DOHH2 (cell line): ENCODE results near the gene TRRAP.

ENCODE experiments used
- EZH2phosphoT487 ChIP-seq: fragments of 200-600 bp; sonication (generic); IDR thresholded peaks from 2 replicates; pipeline ENCODE4 v1.6.1; 2017; ENCODE audit warnings: borderline replicate concordance, mild to moderate bottlenecking, antibody characterized with exemption, low read length, moderate library complexity, mixed read lengths
- TF ChIP-seq, protein P1 (sequence below): fragments of 200-600 bp; sonication (generic); IDR thresholded peaks from one replicate; pipeline ENCODE4 v1.5.1; 2014; ENCODE audit warnings: antibody characterized with exemption, mild to moderate bottlenecking, low read depth, low read length; ENCODE audit not compliant: poor library complexity, severe bottlenecking

DNA sequence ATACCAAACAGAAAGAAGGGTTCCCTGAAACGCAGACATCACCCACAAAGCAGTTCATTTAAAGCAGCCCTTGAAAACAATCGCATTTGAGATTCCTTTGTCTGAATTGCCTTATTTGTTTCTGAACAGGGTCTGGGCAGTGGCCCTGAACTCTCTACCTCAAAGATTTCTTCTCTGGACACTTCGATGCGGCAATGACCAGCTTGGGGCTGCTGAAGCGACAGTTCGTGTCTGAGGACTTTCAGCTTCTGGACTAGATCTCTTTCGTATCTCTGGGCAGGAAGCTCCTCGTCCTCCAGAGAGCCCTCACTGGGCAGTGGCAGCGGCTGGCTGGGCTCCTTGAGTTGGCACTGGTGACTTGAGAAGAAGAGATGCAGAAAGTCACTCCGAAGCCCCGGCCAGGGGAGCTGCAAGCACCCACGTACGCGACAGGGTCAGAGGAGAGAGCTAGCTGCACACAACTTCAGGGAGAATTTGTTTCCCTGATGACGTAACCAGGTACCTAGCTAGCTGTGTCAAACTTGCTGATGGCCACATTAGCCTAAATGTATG is 169.3 kb downstream of the TRRAP start:
- TF ChIP-seq, protein P1, sequence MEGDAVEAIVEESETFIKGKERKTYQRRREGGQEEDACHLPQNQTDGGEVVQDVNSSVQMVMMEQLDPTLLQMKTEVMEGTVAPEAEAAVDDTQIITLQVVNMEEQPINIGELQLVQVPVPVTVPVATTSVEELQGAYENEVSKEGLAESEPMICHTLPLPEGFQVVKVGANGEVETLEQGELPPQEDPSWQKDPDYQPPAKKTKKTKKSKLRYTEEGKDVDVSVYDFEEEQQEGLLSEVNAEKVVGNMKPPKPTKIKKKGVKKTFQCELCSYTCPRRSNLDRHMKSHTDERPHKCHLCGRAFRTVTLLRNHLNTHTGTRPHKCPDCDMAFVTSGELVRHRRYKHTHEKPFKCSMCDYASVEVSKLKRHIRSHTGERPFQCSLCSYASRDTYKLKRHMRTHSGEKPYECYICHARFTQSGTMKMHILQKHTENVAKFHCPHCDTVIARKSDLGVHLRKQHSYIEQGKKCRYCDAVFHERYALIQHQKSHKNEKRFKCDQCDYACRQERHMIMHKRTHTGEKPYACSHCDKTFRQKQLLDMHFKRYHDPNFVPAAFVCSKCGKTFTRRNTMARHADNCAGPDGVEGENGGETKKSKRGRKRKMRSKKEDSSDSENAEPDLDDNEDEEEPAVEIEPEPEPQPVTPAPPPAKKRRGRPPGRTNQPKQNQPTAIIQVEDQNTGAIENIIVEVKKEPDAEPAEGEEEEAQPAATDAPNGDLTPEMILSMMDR = no peak
- no peak for TF ChIP-seq EZH2phosphoT487
